Pancreas (tissue), 10 donors: Measurements from ENCODE around the gene FEM1B. TPM values are rescaled to one million over a fixed set of nuclear protein-coding genes. Genes with fewer than 3 reads are reported as not detected.

ENCODE experiments used
- ATAC-seq, 4 donors: fragments of 200-7000 bp; cut with Tn5 transposase; one replicate each; pipeline versions ENCODE4 v1.8.0 to v1.9.1; 2020; ENCODE audit warnings: mild to moderate bottlenecking in 4 of 4, moderate library complexity in 4 of 4
- DNase-seq, 6 donors: peaks; one replicate each; pipeline ENCODE4 v3.0.0-alpha.2; 2020
- FAIRE-seq: peaks from 2 replicates; lab custom pipeline; 2012; peaks lifted over from hg19 to GRCh38; lab: Jason Lieb, UNC
- H3K27ac ChIP-seq, 4 donors: fragments of 200-600 bp; sonication (generic); 1 replicate in 3 of 4; 2 replicates in 1 of 4; pipeline versions ENCODE4 v1.5.0 to v1.8.0; 2020
- H3K27me3 ChIP-seq, 4 donors: fragments of 200-600 bp; one replicate each; pipeline ENCODE4 v1.8.0; 2021
- H3K36me3 ChIP-seq, 3 donors: fragments of 200-600 bp; sonication (generic) in 1 of 3; one replicate each; pipeline versions ENCODE4 v1.5.0 to v1.8.0; 2020 to 2021
- H3K4me1 ChIP-seq, 3 donors: fragments of 200-600 bp; one replicate each; pipeline ENCODE4 v1.8.0; 2021
- H3K4me3 ChIP-seq, 4 donors: fragments of 200-600 bp; sonication (generic) in 2 of 4; one replicate each; pipeline versions ENCODE4 v1.5.0 to v1.8.0; 2020 to 2021
- H3K9me3 ChIP-seq, 4 donors: fragments of 200-600 bp; one replicate each; pipeline ENCODE4 v1.8.0; 2021
- CTCF ChIP-seq, 4 donors: fragments of 200-600 bp; sonication (generic) in 3 of 4; IDR thresholded peaks; one replicate each; pipeline versions ENCODE4 v1.5.0 to v1.8.0; 2021; ENCODE audit warnings: antibody characterized with exemption in 4 of 4
- WGBS, 2 donors: extraction: QIAGEN DNeasy Blood & Tissue Kit; methylation state at CpG; one replicate each; pipeline ENCODE4 v1.1.7; 2013; 5-methylcytosine and 5-hydroxymethylcytosine counted together
- intact Hi-C, 3 donors: fragments of 100-400 bp; cut with DNase I; formaldehyde crosslinking; loops; one replicate each; pipeline versions ENCODE4 v1.11.1 to v1.14.2; 2022
- polyA plus RNA-seq, 2 donors: library from polyadenylated mRNA; stranded (reverse); fragments of 200-250 nt; gene quantifications; one replicate each; pipeline ENCODE4 v1.2.3, GENCODE V29; 2013
- total RNA-seq, 6 donors: library from RNA; stranded (reverse); fragmentation: NEBNext Ultra II Directional in 4 of 6; extraction: Animal tissue kit (Norgen Biotek cat#: 25700) in 4 of 6; gene quantifications; one replicate each; pipeline versions ENCODE4 v1.2.1 to v1.2.4, GENCODE V29; 2021 to 2023
- donor health status: healthy with polysubstance abuse.
- donor health status: DM: no; HTN: no; CAD: no; lungs with moderate emphysema.
- donor health status: DM: no; HTN: no; CAD: no.
- donor health status: control.
- donor health status: control.
- donor health status: Bipolar disorder and iron deficiency.
- donor health status: DM: yes; HTN: yes; CAD: no.
- donor health status: DM: no; HTN: no; CAD: no.
- donor health status: DM: no; HTN: no; CAD: no.
- donor health status: DM: yes; HTN: yes; CAD: no.

Gene FEM1B
- total and polyA plus RNA-seq, 8 donors, result 3.5 to 25.4 (median 13.6) TPM

GRCh38 chr15:68292967-68293366 is 15.4 kb downstream of the FEM1B start:
- H3K27ac ChIP-seq, result no peak overlapping the region
- intact Hi-C loops, result no loop called here
- peaks cover 0 to 14% (median 0%) of the 10 kb centered on the region in 3 donors for H3K36me3 ChIP-seq
- FAIRE-seq (no peak), DNase-seq (no peak), ATAC-seq (no peak)
- TF ChIP-seq CTCF (IDR thresholded peaks at IDR 0.05), result no peak
- H3K4me3 ChIP-seq, result no peak overlapping the region
- no peaks in the 10 kb centered on the region for H3K9me3 ChIP-seq
- H3K4me1 ChIP-seq, result no peaks in the 10 kb centered on the region
- H3K27me3 ChIP-seq, result no peaks in the 10 kb centered on the region

DNA sequence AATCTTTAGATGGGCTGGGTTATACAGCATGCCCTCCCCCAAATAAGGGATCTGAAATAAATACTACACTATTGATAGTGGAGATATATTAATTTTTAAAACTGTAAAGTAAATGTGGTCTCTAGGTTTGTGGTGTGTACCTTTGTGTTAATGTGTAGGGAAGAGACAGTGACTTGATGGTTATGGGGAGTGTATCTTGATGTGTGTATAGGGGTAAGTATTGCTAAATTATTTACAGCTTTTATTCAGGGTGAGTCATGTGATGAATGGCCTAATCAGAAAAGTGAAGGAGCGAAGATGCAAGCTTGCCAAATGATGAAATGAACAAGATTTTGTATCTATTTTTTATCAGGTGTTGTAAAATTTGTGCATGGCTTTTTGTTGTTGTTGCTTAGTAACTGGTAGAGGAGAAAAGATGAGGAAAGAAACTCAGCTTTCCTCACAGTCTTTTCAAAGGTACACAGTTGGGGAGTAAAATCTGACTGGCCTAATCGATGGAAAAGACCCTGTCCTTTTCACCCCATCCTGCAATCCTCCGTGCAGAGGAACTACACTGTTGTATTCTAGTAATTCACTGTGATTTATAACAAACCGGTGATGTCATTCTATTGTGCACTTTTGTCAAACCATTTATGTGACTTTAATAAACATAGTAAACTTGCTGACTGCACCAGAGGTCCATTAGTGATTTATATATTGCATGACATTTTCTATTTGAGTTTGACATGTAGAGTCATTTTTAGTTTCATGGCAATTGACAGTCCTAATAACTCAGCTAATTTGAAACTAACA is 17.7 kb downstream of the FEM1B start:
- no peak for DNase-seq
- H3K9me3 ChIP-seq, result no peaks in the 10 kb centered on the region
- ATAC-seq, result no peak
- intact Hi-C loops, result no loop called here
- no peak overlapping the region for H3K4me3 ChIP-seq
- FAIRE-seq, result no peak
- no peak for TF ChIP-seq CTCF (IDR thresholded peaks at IDR 0.05)
- peaks cover 0 to 13% (median 0%) of the 10 kb centered on the region in 3 donors for H3K36me3 ChIP-seq
- no peaks in the 10 kb centered on the region for H3K27me3 ChIP-seq
- 89 to 91% methylated on average over 4 of the region's 4 CpGs for WGBS, 2 donors
- H3K4me1 ChIP-seq, result peaks cover 0 to 3% (median 0%) of the 10 kb centered on the region in 3 donors
- H3K27ac ChIP-seq, result no peak overlapping the region

DNA sequence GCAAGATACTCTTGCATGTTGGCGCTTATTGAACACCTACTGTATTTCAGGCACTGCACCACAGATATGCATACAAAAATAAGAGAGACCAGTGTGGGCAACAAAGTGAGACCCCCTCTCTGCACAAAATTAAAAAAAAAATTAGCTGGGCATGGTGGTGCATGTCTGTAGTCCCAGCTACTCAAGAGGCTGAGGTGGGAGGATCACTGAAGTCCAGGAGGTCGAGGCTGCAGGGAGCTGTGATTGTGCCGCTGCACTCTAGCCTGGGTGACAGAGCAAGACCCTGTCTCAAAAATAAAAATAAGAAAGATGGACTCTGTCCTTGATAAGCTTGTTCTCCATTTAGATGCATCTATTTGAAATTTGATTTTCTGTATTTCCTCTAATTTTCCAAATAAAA is 20.8 kb downstream of the FEM1B start:
- no peak overlapping the region for H3K4me3 ChIP-seq
- FAIRE-seq, result no peak

GRCh38 chr15:68298882-68299381 is 21.4 kb downstream of the FEM1B start:
- ATAC-seq, result peak in 3 of 4 donors; percentile 40 to 74 (median 71)
- WGBS, 2 donors, result 69 to 75% methylated on average over 6 of the region's 6 CpGs
- H3K4me3 ChIP-seq, result no peak overlapping the region
- H3K27ac ChIP-seq, result no peak overlapping the region
- H3K9me3 ChIP-seq, result no peaks in the 10 kb centered on the region
- intact Hi-C loops, result no loop called here
- no peak for TF ChIP-seq CTCF (IDR thresholded peaks at IDR 0.05)
- no peaks in the 10 kb centered on the region for H3K27me3 ChIP-seq
- H3K4me1 ChIP-seq, result peaks cover 0 to 3% (median 0%) of the 10 kb centered on the region in 3 donors
- FAIRE-seq, result no peak
- no peak for DNase-seq
- no peaks in the 10 kb centered on the region for H3K36me3 ChIP-seq

More for the DNA sequence above, 20.8 kb downstream of the FEM1B start:
- DNase-seq (no peak), ATAC-seq (no peak)
- Histone ChIP-seq H3K4me1 (peaks cover 0 to 3% (median 0%) of the 10 kb centered on the region in 3 donors), H3K27me3 (no peaks in the 10 kb centered on the region), H3K36me3 (no peaks in the 10 kb centered on the region), H3K9me3 (no peaks in the 10 kb centered on the region), H3K27ac (no peak overlapping the region)
- TF ChIP-seq CTCF (IDR thresholded peaks at IDR 0.05), result no peak
- intact Hi-C loops, result no loop called here
- WGBS, 2 donors, result 89 to 96% methylated on average over 3 of the region's 3 CpGs

GRCh38 chr15:68299436-68299835 is 21.9 kb downstream of the FEM1B start:
- TF ChIP-seq CTCF (IDR thresholded peaks at IDR 0.05), result no peak
- WGBS, 2 donors, result 69 to 82% methylated on average over 5 of the region's 5 CpGs
- H3K27ac ChIP-seq, result no peak overlapping the region
- intact Hi-C loops, result no loop called here
- DNase-seq (no peak), FAIRE-seq (no peak), ATAC-seq (no peak)
- no peaks in the 10 kb centered on the region for H3K9me3 ChIP-seq
- H3K36me3 ChIP-seq, result no peaks in the 10 kb centered on the region
- no peak overlapping the region for H3K4me3 ChIP-seq
- H3K4me1 ChIP-seq, result peaks cover 0 to 3% (median 0%) of the 10 kb centered on the region in 3 donors
- H3K27me3 ChIP-seq, result no peaks in the 10 kb centered on the region
